ENCODE data around the gene UQCRHL.

The UQCRHL gene

DNA sequence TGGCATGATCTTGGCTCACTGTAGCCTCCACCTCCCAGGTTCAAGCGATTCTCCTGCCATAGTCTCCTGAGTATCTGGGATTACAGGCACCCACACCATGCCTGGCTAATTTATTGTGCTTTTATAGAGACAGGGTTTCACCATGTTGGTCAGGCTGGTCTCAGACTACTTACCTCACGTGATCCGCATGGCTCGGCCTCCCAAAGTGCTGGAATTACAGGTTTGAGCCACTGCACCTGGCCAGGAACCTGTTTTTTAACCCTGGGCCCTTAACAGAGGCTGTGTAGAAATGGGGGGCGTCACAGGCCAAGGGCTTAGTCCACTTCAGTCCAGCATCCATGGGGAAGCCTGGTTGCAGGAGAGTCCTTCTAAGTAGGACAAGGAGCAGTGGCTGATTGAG, 39.5 kb downstream of the UQCRHL start:
- ChIA-PET CTCF (no interaction called here), POLR2A (interaction anchor here (1.4 kb wide), 1 partner anchor 9 kb away, joined by 3 read pairs; the partner anchor contains the start of gene FBLIM1)
- TF ChIP-seq CTBP1 (IDR thresholded peaks at IDR 0.05; ENCODE audit: borderline replicate concordance): no peak
- no peak for TF ChIP-seq ARNT (IDR thresholded peaks at IDR 0.05)
- TF ChIP-seq, protein P1, sequence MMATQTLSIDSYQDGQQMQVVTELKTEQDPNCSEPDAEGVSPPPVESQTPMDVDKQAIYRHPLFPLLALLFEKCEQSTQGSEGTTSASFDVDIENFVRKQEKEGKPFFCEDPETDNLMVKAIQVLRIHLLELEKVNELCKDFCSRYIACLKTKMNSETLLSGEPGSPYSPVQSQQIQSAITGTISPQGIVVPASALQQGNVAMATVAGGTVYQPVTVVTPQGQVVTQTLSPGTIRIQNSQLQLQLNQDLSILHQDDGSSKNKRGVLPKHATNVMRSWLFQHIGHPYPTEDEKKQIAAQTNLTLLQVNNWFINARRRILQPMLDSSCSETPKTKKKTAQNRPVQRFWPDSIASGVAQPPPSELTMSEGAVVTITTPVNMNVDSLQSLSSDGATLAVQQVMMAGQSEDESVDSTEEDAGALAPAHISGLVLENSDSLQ (IDR thresholded peaks at IDR 0.05): no peak
- no peak for TF ChIP-seq L3MBTL2 (conservative IDR thresholded peaks at IDR 0.05)
- TF ChIP-seq ELF4 (IDR thresholded peaks at IDR 0.05): no peak
- TF ChIP-seq SP1 (IDR thresholded peaks at IDR 0.05): no peak
- TF ChIP-seq FOXA1 (IDR thresholded peaks at IDR 0.05): no peak
- TF ChIP-seq LEF1 (IDR thresholded peaks at IDR 0.05; ENCODE audit: borderline replicate concordance): no peak
- TF ChIP-seq HDGF (IDR thresholded peaks at IDR 0.05; ENCODE audit: borderline replicate concordance): no peak
- no peak for TF ChIP-seq BHLHE40 (IDR thresholded peaks at IDR 0.05; ENCODE audit: borderline replicate concordance)
- DNase-seq (ENCODE audit: extremely low spot score): no peak

DNA sequence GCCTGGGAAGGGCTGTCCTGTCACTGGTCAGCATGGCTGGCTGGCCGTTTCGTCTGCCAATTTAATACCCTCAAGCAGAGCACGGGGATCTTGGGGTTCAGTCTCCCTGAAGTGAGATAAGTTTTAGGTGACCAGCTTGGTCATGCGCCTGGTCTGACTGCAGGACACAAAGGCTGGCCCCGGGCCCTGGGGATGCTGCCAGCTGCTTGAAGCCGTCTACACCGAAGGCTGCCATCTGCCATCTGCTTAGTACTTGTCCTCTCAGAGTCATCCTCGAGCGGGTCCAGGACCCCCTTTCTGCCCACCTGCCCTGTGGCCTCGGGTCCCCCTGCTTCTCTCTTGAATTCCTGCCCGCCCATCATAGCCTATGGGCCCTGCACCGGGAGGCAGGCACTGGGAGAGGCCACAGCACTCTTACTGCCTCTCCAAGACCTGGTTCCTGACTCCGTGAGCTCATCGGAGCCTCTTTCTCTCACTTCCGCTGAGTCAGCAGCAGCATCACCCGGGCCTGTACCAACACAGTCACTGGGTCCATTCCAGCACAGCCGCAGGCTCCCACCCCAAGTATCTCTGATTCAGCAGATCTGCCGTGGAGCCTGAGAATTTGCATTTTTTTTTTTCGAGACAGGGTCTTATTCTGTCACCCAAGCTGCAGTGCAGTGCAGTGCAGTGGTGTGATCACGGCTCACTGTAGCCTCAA, 41.8 kb downstream of the UQCRHL start:
- CTCF ChIA-PET: no interaction called here
- POLR2A ChIA-PET: interaction anchor here (0.8 kb wide), 1 partner anchor 10 kb away, joined by 3 read pairs; no protein-coding TSS in a partner anchor
- no peak for DNase-seq (ENCODE audit: extremely low spot score)
- TF ChIP-seq NFRKB (IDR thresholded peaks at IDR 0.05): no peak
- TF ChIP-seq, protein P1 (IDR thresholded peaks at IDR 0.05): no peak
- no peak for TF ChIP-seq SUZ12 (IDR thresholded peaks at IDR 0.05)
- no peak for TF ChIP-seq ARNT (IDR thresholded peaks at IDR 0.05)
- no peak for TF ChIP-seq ELF4 (IDR thresholded peaks at IDR 0.05)
- TF ChIP-seq CTBP1 (IDR thresholded peaks at IDR 0.05; ENCODE audit: borderline replicate concordance): no peak
- no peak for TF ChIP-seq L3MBTL2 (conservative IDR thresholded peaks at IDR 0.05)
- TF ChIP-seq HDGF (IDR thresholded peaks at IDR 0.05; ENCODE audit: borderline replicate concordance): no peak
- no peak for TF ChIP-seq SP1 (IDR thresholded peaks at IDR 0.05)
- no peak for TF ChIP-seq TARDBP (IDR thresholded peaks at IDR 0.05)
- no peak for TF ChIP-seq FOXA1 (IDR thresholded peaks at IDR 0.05)
- TF ChIP-seq BHLHE40 (IDR thresholded peaks at IDR 0.05; ENCODE audit: borderline replicate concordance): no peak

DNA sequence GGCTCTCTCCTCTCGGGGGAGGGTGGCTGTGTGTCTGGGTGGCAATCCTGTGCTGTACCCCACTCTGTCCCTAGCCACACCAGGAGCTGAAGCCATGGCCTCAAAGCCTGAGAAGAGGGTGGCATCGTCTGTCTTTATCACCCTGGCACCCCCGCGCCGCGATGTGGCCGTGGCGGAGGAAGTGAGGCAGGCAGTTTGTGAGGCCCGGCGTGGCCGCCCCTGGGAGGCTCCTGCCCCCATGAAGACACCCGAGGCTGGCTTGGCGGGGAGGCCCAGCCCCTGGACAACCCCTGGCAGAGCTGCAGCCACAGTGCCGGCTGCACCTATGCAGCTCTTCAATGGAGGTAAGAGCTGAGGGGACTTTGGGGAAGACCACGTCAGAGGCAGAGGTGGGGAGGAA, 42.6 kb downstream of the UQCRHL start:
- CTCF ChIA-PET: no interaction called here

DNA sequence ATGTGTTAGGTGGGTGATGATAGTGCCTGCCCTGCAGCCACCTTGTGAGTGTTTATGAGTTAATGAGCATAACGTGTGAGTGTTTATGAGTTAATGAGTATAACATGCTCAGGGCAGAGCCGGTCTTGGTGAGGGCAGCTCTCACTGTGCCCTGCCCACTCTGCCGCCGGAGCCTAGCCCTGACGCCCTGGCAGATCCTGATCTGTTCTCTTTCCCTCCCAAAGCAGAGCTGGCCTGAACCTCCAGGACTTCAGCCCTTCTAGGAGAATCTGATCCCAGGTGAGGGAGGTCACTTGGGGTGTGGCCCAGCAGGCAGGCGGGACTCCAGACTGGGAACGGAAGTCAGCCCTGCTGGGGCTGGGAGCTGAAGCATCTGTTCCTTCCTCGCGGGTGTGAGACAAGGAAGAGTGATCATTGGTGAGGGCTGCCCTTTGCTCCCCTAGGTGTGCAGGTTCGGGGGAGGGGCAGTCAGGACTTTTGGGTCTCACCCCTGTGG, 43.1 kb downstream of the UQCRHL start:
- ChIA-PET POLR2A (no interaction called here), CTCF (no interaction called here)
- no peak for DNase-seq (ENCODE audit: extremely low spot score)
- TF ChIP-seq FOXK2 (IDR thresholded peaks at IDR 0.05): no peak
- no peak for TF ChIP-seq L3MBTL2 (conservative IDR thresholded peaks at IDR 0.05)
- no peak for TF ChIP-seq SUZ12 (IDR thresholded peaks at IDR 0.05)
- no peak for TF ChIP-seq LEF1 (IDR thresholded peaks at IDR 0.05; ENCODE audit: borderline replicate concordance)
- TF ChIP-seq TARDBP (IDR thresholded peaks at IDR 0.05): no peak
- no peak for TF ChIP-seq CTBP1 (IDR thresholded peaks at IDR 0.05; ENCODE audit: borderline replicate concordance)
- no peak for TF ChIP-seq FOXA1 (IDR thresholded peaks at IDR 0.05)
- no peak for TF ChIP-seq HDGF (IDR thresholded peaks at IDR 0.05; ENCODE audit: borderline replicate concordance)
- TF ChIP-seq NFRKB (IDR thresholded peaks at IDR 0.05): no peak
- no peak for TF ChIP-seq SP1 (IDR thresholded peaks at IDR 0.05)
- no peak for TF ChIP-seq BHLHE40 (IDR thresholded peaks at IDR 0.05; ENCODE audit: borderline replicate concordance)
- no peak for TF ChIP-seq ZNF384 (IDR thresholded peaks at IDR 0.05)
- no peak for TF ChIP-seq FOXM1 (IDR thresholded peaks at IDR 0.05; ENCODE audit: borderline replicate concordance)
- TF ChIP-seq ELF4 (IDR thresholded peaks at IDR 0.05): no peak
- TF ChIP-seq, protein P1 (IDR thresholded peaks at IDR 0.05): no peak
- no peak for TF ChIP-seq ARNT (IDR thresholded peaks at IDR 0.05)

More for the DNA sequence above, 42.6 kb downstream of the UQCRHL start:
- TF ChIP-seq ARNT (IDR thresholded peaks at IDR 0.05) (no peak), FOXK2 (IDR thresholded peaks at IDR 0.05) (no peak), BHLHE40 (IDR thresholded peaks at IDR 0.05; ENCODE audit: borderline replicate concordance) (no peak), SUZ12 (IDR thresholded peaks at IDR 0.05) (no peak), NFRKB (IDR thresholded peaks at IDR 0.05) (no peak), LEF1 (IDR thresholded peaks at IDR 0.05; ENCODE audit: borderline replicate concordance) (no peak), FOXM1 (IDR thresholded peaks at IDR 0.05; ENCODE audit: borderline replicate concordance) (no peak), ZNF384 (IDR thresholded peaks at IDR 0.05) (no peak), SP1 (IDR thresholded peaks at IDR 0.05) (no peak), ELF4 (IDR thresholded peaks at IDR 0.05) (no peak)
- TF ChIP-seq, protein P1 (IDR thresholded peaks at IDR 0.05): no peak
- POLR2A ChIA-PET: no interaction called here
- no peak for DNase-seq (ENCODE audit: extremely low spot score)

DNA sequence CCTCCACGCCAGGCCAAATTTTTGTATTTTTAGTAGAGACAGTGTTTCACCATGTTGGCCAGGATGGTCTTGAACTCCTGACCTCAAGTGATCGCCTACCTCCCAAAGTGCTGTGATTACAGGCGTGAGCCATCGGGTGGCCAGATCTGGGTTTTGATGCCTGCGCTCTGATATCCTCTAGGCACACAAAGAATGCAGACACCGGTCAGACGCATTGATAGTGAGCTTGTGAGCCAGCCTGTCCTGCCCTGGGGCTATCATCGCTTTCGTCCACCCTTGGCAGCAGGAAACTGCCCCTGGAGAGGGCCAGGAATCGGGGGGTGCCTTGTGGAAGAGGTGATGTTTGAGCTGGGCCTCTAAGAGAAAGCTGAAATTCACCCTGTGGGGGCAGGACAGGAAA, 44.9 kb downstream of the UQCRHL start:
- CTCF ChIA-PET: interaction anchor here (0.7 kb wide), 1 partner anchor 26 kb away, joined by 7 read pairs; no protein-coding TSS in a partner anchor
- POLR2A ChIA-PET: interaction anchor here (0.5 kb wide), 1 partner anchor 225 kb away, joined by 4 read pairs; no protein-coding TSS in a partner anchor

More for the DNA sequence above, 44.9 kb downstream of the UQCRHL start:
- no peak for DNase-seq (ENCODE audit: extremely low spot score)
- no peak for TF ChIP-seq TARDBP (IDR thresholded peaks at IDR 0.05)
- TF ChIP-seq SP1 (IDR thresholded peaks at IDR 0.05): no peak
- TF ChIP-seq ARNT (IDR thresholded peaks at IDR 0.05): no peak
- no peak for TF ChIP-seq L3MBTL2 (conservative IDR thresholded peaks at IDR 0.05)
- no peak for TF ChIP-seq FOXA1 (IDR thresholded peaks at IDR 0.05)
- no peak for TF ChIP-seq BHLHE40 (IDR thresholded peaks at IDR 0.05; ENCODE audit: borderline replicate concordance)
- no peak for TF ChIP-seq FOXM1 (IDR thresholded peaks at IDR 0.05; ENCODE audit: borderline replicate concordance)
- no peak for TF ChIP-seq SUZ12 (IDR thresholded peaks at IDR 0.05)
- TF ChIP-seq ELF4 (IDR thresholded peaks at IDR 0.05): no peak
- TF ChIP-seq CTBP1 (IDR thresholded peaks at IDR 0.05; ENCODE audit: borderline replicate concordance): no peak
- no peak for TF ChIP-seq LEF1 (IDR thresholded peaks at IDR 0.05; ENCODE audit: borderline replicate concordance)
- TF ChIP-seq FOXK2 (IDR thresholded peaks at IDR 0.05): no peak
- no peak for TF ChIP-seq HDGF (IDR thresholded peaks at IDR 0.05; ENCODE audit: borderline replicate concordance)
